H9 (cell line): ENCODE data around the gene MECP2. TPM values are rescaled to one million over a fixed set of nuclear protein-coding genes. Genes with fewer than 3 reads are reported as not detected.
"Not testable (repeated sequence)": the region's sequence is repeated elsewhere in the genome, so short reads cannot be mapped to it uniquely, and the experiment has no call there.

Experiments used
- DNase-seq: peaks from one replicate; pipeline ENCODE4 v3.0.0-alpha.2; 2017
- H2AFZ ChIP-seq: one replicate; pipeline ENCODE4 v1.6.1; 2013; ENCODE audit warnings: mild to moderate bottlenecking, low read length, control low read depth, moderate library complexity
- H2AK5ac ChIP-seq: 2 replicates; pipeline ENCODE4 v1.6.1; 2013; ENCODE audit warnings: low read length, control low read depth, mixed read lengths; ENCODE audit not compliant: insufficient read length
- H2BK120ac ChIP-seq: one replicate; pipeline ENCODE4 v1.6.1; 2013; ENCODE audit warnings: low read depth, mild to moderate bottlenecking, low read length, control low read depth, inconsistent platforms; ENCODE audit not compliant: poor library complexity, severe bottlenecking
- H2BK12ac ChIP-seq: 2 replicates; pipeline ENCODE4 v1.6.1; 2013; ENCODE audit warnings: low read length, control low read depth, mixed read lengths, low read depth; ENCODE audit not compliant: insufficient read length
- H2BK15ac ChIP-seq: 2 replicates; pipeline ENCODE4 v1.6.1; 2013; ENCODE audit warnings: low read depth, low read length, control low read depth
- H2BK20ac ChIP-seq: one replicate; pipeline ENCODE4 v1.6.1; 2013; ENCODE audit warnings: low read depth, mild to moderate bottlenecking, low read length, control low read depth, inconsistent platforms; ENCODE audit not compliant: poor library complexity, severe bottlenecking
- H2BK5ac ChIP-seq: 2 replicates; pipeline ENCODE4 v1.6.1; 2013; ENCODE audit warnings: low read length, control low read depth, mixed read lengths; ENCODE audit not compliant: insufficient read length
- H3K14ac ChIP-seq: 2 replicates; pipeline ENCODE4 v1.6.1; 2013; ENCODE audit warnings: low read length, control low read depth; ENCODE audit not compliant: insufficient read depth
- H3K18ac ChIP-seq: 2 replicates; pipeline ENCODE4 v1.6.1; 2013; ENCODE audit warnings: low read depth, mild to moderate bottlenecking, mixed read lengths, low read length, control low read depth; ENCODE audit not compliant: insufficient read length
- H3K23ac ChIP-seq: 2 replicates; pipeline ENCODE4 v1.6.1; 2013; ENCODE audit warnings: low read length, control low read depth, mixed read lengths, low read depth; ENCODE audit not compliant: insufficient read length
- H3K23me2 ChIP-seq: 2 replicates; pipeline ENCODE4 v1.6.1; 2013; ENCODE audit warnings: low read depth, mild to moderate bottlenecking, mixed read lengths, low read length, control low read depth; ENCODE audit not compliant: insufficient read length, poor library complexity, severe bottlenecking
- H3K27ac ChIP-seq: 2 replicates; pipeline ENCODE4 v1.5.1; 2013; ENCODE audit warnings: low read length, control low read depth, mixed read lengths, low read depth; ENCODE audit not compliant: insufficient read length
- H3K27me3 ChIP-seq: 2 replicates; pipeline ENCODE4 v1.6.1; 2013; ENCODE audit warnings: low read length, control low read depth, inconsistent platforms; ENCODE audit not compliant: insufficient read depth
- H3K4ac ChIP-seq: 2 replicates; pipeline ENCODE4 v1.6.1; 2013; ENCODE audit warnings: low read depth, mild to moderate bottlenecking, control low read depth, inconsistent platforms, low read length, moderate library complexity
- H3K4me1 ChIP-seq: 2 replicates; pipeline ENCODE4 v1.6.1; 2013; ENCODE audit warnings: low read length, control low read depth, inconsistent platforms; ENCODE audit not compliant: insufficient read depth
- H3K4me2 ChIP-seq: 2 replicates; pipeline ENCODE4 v1.6.1; 2013; ENCODE audit warnings: low read length, control low read depth, mixed read lengths; ENCODE audit not compliant: insufficient read length, insufficient read depth
- H3K56ac ChIP-seq: 2 replicates; pipeline ENCODE4 v1.6.1; 2013; ENCODE audit warnings: low read depth, mild to moderate bottlenecking, mixed read lengths, low read length, control low read depth; ENCODE audit not compliant: insufficient read length
- H3K79me1 ChIP-seq: 2 replicates; pipeline ENCODE4 v1.6.1; 2013; ENCODE audit warnings: low read depth, mild to moderate bottlenecking, moderate library complexity, low read length, control low read depth, inconsistent platforms; ENCODE audit not compliant: insufficient read depth, poor library complexity, severe bottlenecking
- H3K79me2 ChIP-seq: 2 replicates; pipeline ENCODE4 v1.6.1; 2013; ENCODE audit warnings: low read length, control low read depth, inconsistent platforms; ENCODE audit not compliant: insufficient read depth
- H3K9ac ChIP-seq: 2 replicates; pipeline ENCODE4 v1.6.1; 2013; ENCODE audit warnings: low read length, control low read depth, mixed read lengths; ENCODE audit not compliant: insufficient read length; ENCODE audit errors: extremely low read depth
- H3K9me3 ChIP-seq: one replicate; pipeline ENCODE4 v1.6.1; 2013; ENCODE audit warnings: low read depth, low read length, inconsistent platforms; ENCODE audit not compliant: control insufficient read depth
- H3T11ph ChIP-seq: one replicate; pipeline ENCODE4 v1.6.1; 2013; ENCODE audit warnings: mild to moderate bottlenecking, low read length, control low read depth, inconsistent platforms
- H4K20me1 ChIP-seq: one replicate; pipeline ENCODE4 v1.6.1; 2013; ENCODE audit not compliant: control insufficient read depth, insufficient read length, insufficient read depth
- H4K5ac ChIP-seq: 2 replicates; pipeline ENCODE4 v1.6.1; 2013; ENCODE audit warnings: low read depth, mild to moderate bottlenecking, mixed read lengths, low read length, control low read depth; ENCODE audit not compliant: insufficient read length
- H4K8ac ChIP-seq: replicated peaks from 2 replicates; pipeline ENCODE4 v1.6.1; 2013; ENCODE audit warnings: low read length, control low read depth, mixed read lengths, low read depth; ENCODE audit not compliant: insufficient read length
- H4K91ac ChIP-seq: 2 replicates; pipeline ENCODE4 v1.6.1; 2013; ENCODE audit warnings: low read depth, mild to moderate bottlenecking, moderate library complexity, mixed read lengths, low read length, control low read depth; ENCODE audit not compliant: insufficient read length
- H3K27ac Mint-ChIP-seq, 3 experiments: 2 replicates in 2 of 3; 3 replicates in 1 of 3; pipeline ENCODE4 v1.8.0; 2020 to 2021; ENCODE audit warnings: mixed read lengths in 3 of 3, mild to moderate bottlenecking in 1 of 3, moderate library complexity in 1 of 3
- H3K27me3 Mint-ChIP-seq: 2 replicates; pipeline ENCODE4 v1.8.0; 2021; ENCODE audit warnings: low read depth, mild to moderate bottlenecking, moderate library complexity, mixed read lengths
- H3K36me3 Mint-ChIP-seq, 3 experiments: 2 replicates in 2 of 3; 3 replicates in 1 of 3; pipeline ENCODE4 v1.8.0; 2020 to 2021; ENCODE audit warnings: low read depth in 3 of 3, mixed read lengths in 3 of 3; ENCODE audit not compliant: insufficient read depth in 1 of 3
- H3K4me1 Mint-ChIP-seq, 2 experiments: 2 replicates each; pipeline ENCODE4 v1.8.0; 2020; ENCODE audit warnings: mixed read lengths in 2 of 2
- H3K4me3 Mint-ChIP-seq, 2 experiments: 2 replicates in 1 of 2; 3 replicates in 1 of 2; pipeline ENCODE4 v1.8.0; 2020 to 2021; ENCODE audit warnings: mild to moderate bottlenecking in 2 of 2, mixed read lengths in 2 of 2, moderate library complexity in 1 of 2
- H3K9me3 Mint-ChIP-seq, 2 experiments: 2 replicates in 1 of 2; 3 replicates in 1 of 2; pipeline ENCODE4 v1.8.0; 2020; ENCODE audit warnings: mild to moderate bottlenecking in 2 of 2, mixed read lengths in 2 of 2, moderate library complexity in 1 of 2
- WGBS: extraction: QIAGEN DNeasy Blood & Tissue Kit; methylation state at CpG from one replicate; pipeline ENCODE4 v1.1.7; 2013; ENCODE audit warnings: missing lambda C conversion rate, low lambda C conversion rate, mixed read lengths; ENCODE audit not compliant: insufficient read length; ENCODE audit errors: extremely low coverage; 5-methylcytosine and 5-hydroxymethylcytosine counted together
- long read RNA-seq: library from polyadenylated mRNA; unstranded; transcript quantifications from one replicate; pipeline ENCODE4 v2.0.0, GENCODE V29; 2020
- total RNA-seq: library from RNA; stranded (reverse); gene quantifications from 2 replicates; pipeline ENCODE4 v1.2.1, GENCODE V29; 2021
- TF ChIP-seq, protein P1 (sequence below): fragments of 200-600 bp; sonication (generic); conservative IDR thresholded peaks from 3 replicates; pipeline ENCODE4 v1.8.0; 2021; ENCODE audit warnings: antibody characterized with exemption, mild to moderate bottlenecking

The MECP2 gene
- 30.4 and 32.2 TPM in 2 replicates for total RNA-seq
- long read RNA-seq, full-length matches to known transcripts: 20 of 36 reads
- long read RNA-seq, partial matches to known transcripts: 6 of 36 reads
- long read RNA-seq, other reads (novel, unspliced or antisense): 10 of 36 reads

DNA sequence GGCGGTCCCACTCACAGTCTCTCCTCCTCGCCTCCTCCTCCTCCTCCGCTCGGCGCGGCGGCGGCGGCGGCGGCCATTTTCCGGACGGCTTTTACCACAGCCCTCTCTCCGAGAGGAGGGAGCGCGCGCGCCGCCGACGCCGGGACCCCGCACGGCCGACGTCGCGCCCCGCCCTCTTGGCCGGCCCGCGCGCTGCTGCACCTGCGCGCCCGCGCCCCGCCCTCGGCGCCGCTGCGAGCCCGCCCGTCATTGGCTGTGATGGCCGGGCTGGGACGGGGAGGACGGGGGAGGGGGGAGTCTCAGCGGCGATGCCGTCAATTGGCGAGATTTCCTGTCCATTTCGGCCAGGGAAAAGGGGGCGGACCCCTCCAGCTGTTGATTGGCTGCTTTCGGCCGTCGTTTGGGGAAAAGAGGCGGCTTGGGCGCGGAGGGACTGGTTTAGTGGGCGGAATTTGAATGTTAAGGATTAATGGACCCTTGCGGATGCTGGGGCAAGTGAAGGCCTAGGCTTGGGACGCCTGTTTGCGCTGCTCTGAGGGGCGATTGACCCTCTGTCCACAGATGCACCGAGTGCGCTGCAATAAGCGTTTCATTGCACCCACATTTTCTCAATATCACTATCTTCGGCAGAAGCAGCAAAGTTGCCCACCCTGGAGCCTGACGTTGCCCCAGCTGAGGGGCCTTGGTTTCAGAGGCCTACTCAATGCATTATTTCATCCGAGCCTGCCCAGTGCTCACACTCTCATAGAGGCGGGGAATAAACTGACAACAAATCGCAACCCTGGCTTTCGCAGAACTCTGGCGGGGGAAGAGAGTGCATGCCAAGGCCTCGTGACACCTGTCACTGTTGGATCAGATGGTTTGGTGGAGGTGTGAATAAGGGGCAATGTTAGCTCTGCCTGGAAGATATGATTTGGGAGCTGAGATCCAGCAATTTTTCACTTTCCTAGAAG, at the start of gene MECP2:
MECP2 (minus strand) TSS at position 129 of the 953 bp plus-strand sequence.
- H3K4me2 ChIP-seq: peak within 1 kb of the TSS; percentile 70
- H2BK120ac ChIP-seq: no peak within 1 kb of the TSS
- H2AK5ac ChIP-seq: no peak within 1 kb of the TSS
- no peaks in the 10 kb centered on the region for H3K27me3 ChIP-seq
- H3K14ac ChIP-seq: peak within 1 kb of the TSS; percentile 88
- H3K79me2 ChIP-seq: peaks cover 15% of the 10 kb centered on the region
- no CpG with 5 or more reads among the region's 75 CpGs for WGBS
- peak within 1 kb of the TSS in 1 of 3 experiments; percentile 90; a peak in 2 of 7 replicates for H3K27ac Mint-ChIP-seq
- H3K36me3 Mint-ChIP-seq: peaks cover 0 to 5% (median 2%) of the 10 kb centered on the region in 3 experiments; a peak in 5 of 7 replicates
- no peak within 1 kb of the TSS for H2BK12ac ChIP-seq
- H3K9me3 Mint-ChIP-seq: peaks cover 68 to 75% of the 10 kb centered on the region in 2 experiments
- peaks cover 29% of the 10 kb centered on the region for H3K9me3 ChIP-seq
- no peaks in the 10 kb centered on the region for H4K20me1 ChIP-seq
- H3K4me3 Mint-ChIP-seq: peak within 1 kb of the TSS; percentile 70 to 87
- DNase-seq: peak; percentile 94
- H2AFZ ChIP-seq: no peak within 1 kb of the TSS
- no peak within 1 kb of the TSS for H2BK5ac ChIP-seq
- H2BK15ac ChIP-seq: no peak within 1 kb of the TSS
- H3T11ph ChIP-seq: no peak within 1 kb of the TSS
- no peak within 1 kb of the TSS for H2BK20ac ChIP-seq
- peaks cover 33 to 35% of the 10 kb centered on the region in 2 experiments for H3K4me1 Mint-ChIP-seq
- H3K27me3 Mint-ChIP-seq: peaks cover 4% of the 10 kb centered on the region; the same call in 1 of the 2 replicates
- no peak within 1 kb of the TSS for H3K4ac ChIP-seq
- TF ChIP-seq, protein P1, sequence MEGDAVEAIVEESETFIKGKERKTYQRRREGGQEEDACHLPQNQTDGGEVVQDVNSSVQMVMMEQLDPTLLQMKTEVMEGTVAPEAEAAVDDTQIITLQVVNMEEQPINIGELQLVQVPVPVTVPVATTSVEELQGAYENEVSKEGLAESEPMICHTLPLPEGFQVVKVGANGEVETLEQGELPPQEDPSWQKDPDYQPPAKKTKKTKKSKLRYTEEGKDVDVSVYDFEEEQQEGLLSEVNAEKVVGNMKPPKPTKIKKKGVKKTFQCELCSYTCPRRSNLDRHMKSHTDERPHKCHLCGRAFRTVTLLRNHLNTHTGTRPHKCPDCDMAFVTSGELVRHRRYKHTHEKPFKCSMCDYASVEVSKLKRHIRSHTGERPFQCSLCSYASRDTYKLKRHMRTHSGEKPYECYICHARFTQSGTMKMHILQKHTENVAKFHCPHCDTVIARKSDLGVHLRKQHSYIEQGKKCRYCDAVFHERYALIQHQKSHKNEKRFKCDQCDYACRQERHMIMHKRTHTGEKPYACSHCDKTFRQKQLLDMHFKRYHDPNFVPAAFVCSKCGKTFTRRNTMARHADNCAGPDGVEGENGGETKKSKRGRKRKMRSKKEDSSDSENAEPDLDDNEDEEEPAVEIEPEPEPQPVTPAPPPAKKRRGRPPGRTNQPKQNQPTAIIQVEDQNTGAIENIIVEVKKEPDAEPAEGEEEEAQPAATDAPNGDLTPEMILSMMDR: no peak
- H4K8ac ChIP-seq: no peak within 1 kb of the TSS
- H3K56ac ChIP-seq: no peak within 1 kb of the TSS
- no peak within 1 kb of the TSS for H3K23ac ChIP-seq
- H3K27ac ChIP-seq: no peak within 1 kb of the TSS
- H3K79me1 ChIP-seq: no peaks in the 10 kb centered on the region
- H4K5ac ChIP-seq: no peak within 1 kb of the TSS
- no peak within 1 kb of the TSS for H3K18ac ChIP-seq
- peak within 1 kb of the TSS; percentile 47 for H3K9ac ChIP-seq
- H4K91ac ChIP-seq: no peak within 1 kb of the TSS
- H3K4me1 ChIP-seq: no peaks in the 10 kb centered on the region; the same call in 1 of the 2 replicates
- H3K23me2 ChIP-seq: peaks cover 11% of the 10 kb centered on the region

DNA sequence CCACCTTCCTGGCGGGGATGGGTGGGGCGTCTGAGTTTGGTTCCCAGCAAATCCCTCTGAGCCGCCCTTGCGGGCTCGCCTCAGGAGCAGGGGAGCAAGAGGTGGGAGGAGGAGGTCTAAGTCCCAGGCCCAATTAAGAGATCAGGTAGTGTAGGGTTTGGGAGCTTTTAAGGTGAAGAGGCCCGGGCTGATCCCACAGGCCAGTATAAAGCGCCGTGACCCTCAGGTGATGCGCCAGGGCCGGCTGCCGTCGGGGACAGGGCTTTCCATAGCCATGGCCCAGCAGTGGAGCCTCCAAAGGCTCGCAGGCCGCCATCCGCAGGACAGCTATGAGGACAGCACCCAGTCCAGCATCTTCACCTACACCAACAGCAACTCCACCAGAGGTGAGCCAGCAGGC, 46.5 kb upstream of the MECP2 start, which contains the start of gene OPN1LW:
OPN1LW (plus strand) TSS at position 234 of the 400 bp plus-strand sequence; CDS start at position 275, 41 bp downstream.
- not testable (repeated sequence) for H3K79me2 ChIP-seq, H3K14ac ChIP-seq, H3K9ac ChIP-seq, H2BK20ac ChIP-seq, H3K27me3 ChIP-seq, H3K4me1 Mint-ChIP-seq, H3K79me1 ChIP-seq, H2AK5ac ChIP-seq, H2BK120ac ChIP-seq, H3K27me3 Mint-ChIP-seq, H3K4ac ChIP-seq, H2AFZ ChIP-seq, H4K8ac ChIP-seq, DNase-seq, H2BK12ac ChIP-seq, H2BK15ac ChIP-seq, H2BK5ac ChIP-seq, H3K4me2 ChIP-seq, H3K4me1 ChIP-seq, H3T11ph ChIP-seq, H4K5ac ChIP-seq, H3K27ac Mint-ChIP-seq, H4K20me1 ChIP-seq, H3K23ac ChIP-seq, H3K18ac ChIP-seq, H3K27ac ChIP-seq, H3K56ac ChIP-seq, H3K4me3 Mint-ChIP-seq, H4K91ac ChIP-seq, H3K23me2 ChIP-seq
- Mint-ChIP-seq H3K36me3 (peaks cover 0 to 11% (median 5%) of the 10 kb centered on the region in 3 experiments; a peak in 5 of 7 replicates), H3K9me3 (peaks cover 44 to 54% of the 10 kb centered on the region in 2 experiments)
- no CpG with 5 or more reads among the region's 15 CpGs for WGBS
- H3K9me3 ChIP-seq: peaks cover 17% of the 10 kb centered on the region
